HepG2 (cell line): ENCODE results near the gene PLK2. TPM values are rescaled to one million over a fixed set of nuclear protein-coding genes. Genes with fewer than 3 reads are reported as not detected.
A peak's percentile ranks its signal among the peaks of the same experiment; 100 is the strongest.

Experiments
- ADNP ChIP-seq: sonication (generic); formaldehyde crosslinking; IDR thresholded peaks from 2 replicates; pipeline ENCODE4 v1.4.0; 2020; ENCODE audit warnings: missing genetic modification reagents
- AKAP8 ChIP-seq: sonication (generic); formaldehyde crosslinking; IDR thresholded peaks from 2 replicates; pipeline ENCODE4 v1.5.1; 2020; ENCODE audit warnings: mild to moderate bottlenecking, missing genetic modification reagents
- ARID2 ChIP-seq: sonication (generic); formaldehyde crosslinking; IDR thresholded peaks from 2 replicates; pipeline ENCODE4 v1.8.1; 2022; ENCODE audit warnings: mild to moderate bottlenecking, missing genetic modification reagents, borderline replicate concordance
- ATF1 ChIP-seq: IDR thresholded peaks from 2 replicates; pipeline ENCODE4 v1.6.1; 2016; ENCODE audit warnings: mild to moderate bottlenecking, control low read depth
- CREBL2 ChIP-seq: sonication (generic); formaldehyde crosslinking; IDR thresholded peaks from 2 replicates; pipeline ENCODE4 v1.8.1; 2023; ENCODE audit warnings: missing genetic modification reagents, mild to moderate bottlenecking, borderline replicate concordance
- ELF4 ChIP-seq: sonication (generic); formaldehyde crosslinking; IDR thresholded peaks from 2 replicates; pipeline ENCODE4 v1.5.0; 2020; ENCODE audit warnings: missing genetic modification reagents, mild to moderate bottlenecking, moderate library complexity, borderline replicate concordance
- GABPB1 ChIP-seq: IDR thresholded peaks from 2 replicates; pipeline ENCODE4 v1.6.1; 2016; ENCODE audit warnings: mild to moderate bottlenecking, missing genetic modification reagents, moderate library complexity, missing compliant biosample characterization
- HDAC2 ChIP-seq: sonication (generic); formaldehyde crosslinking; IDR thresholded peaks from 2 replicates; pipeline ENCODE4 v1.4.0; 2020; ENCODE audit warnings: missing genetic modification reagents
- IKZF5 ChIP-seq: IDR thresholded peaks from 2 replicates; pipeline ENCODE4 v1.6.1; 2018; ENCODE audit warnings: missing genetic modification reagents, mild to moderate bottlenecking, missing compliant biosample characterization
- MED1 ChIP-seq: sonication (generic); formaldehyde crosslinking; IDR thresholded peaks from 2 replicates; pipeline ENCODE4 v1.4.0; 2020; ENCODE audit warnings: missing genetic modification reagents
- MLX ChIP-seq: IDR thresholded peaks from 2 replicates; pipeline ENCODE4 v1.6.1; 2016
- NPAS2 ChIP-seq: sonication (generic); formaldehyde crosslinking; IDR thresholded peaks from 2 replicates; pipeline ENCODE4 v1.8.0; 2022; ENCODE audit warnings: mild to moderate bottlenecking, missing genetic modification reagents, borderline replicate concordance
- NR2F2 ChIP-seq: IDR thresholded peaks from 2 replicates; pipeline ENCODE4 v1.6.1; 2012; ENCODE audit warnings: low read depth, inconsistent platforms, borderline replicate concordance
- PHB2 ChIP-seq: fragments of 450-650 bp; IDR thresholded peaks from 2 replicates; pipeline ENCODE4 v1.6.1; 2018; ENCODE audit not compliant: partially characterized antibody
- SP2 ChIP-seq: sonication (generic); formaldehyde crosslinking; IDR thresholded peaks from 2 replicates; pipeline ENCODE4 v1.5.1; 2020; ENCODE audit warnings: mild to moderate bottlenecking, missing genetic modification reagents
- ZBTB37 ChIP-seq: sonication (generic); formaldehyde crosslinking; IDR thresholded peaks from 2 replicates; pipeline ENCODE4 v1.4.0; 2020; ENCODE audit warnings: mild to moderate bottlenecking, missing genetic modification reagents
- ZBTB8A ChIP-seq: sonication (generic); formaldehyde crosslinking; IDR thresholded peaks from 2 replicates; pipeline ENCODE4 v1.4.0; 2020; ENCODE audit warnings: mild to moderate bottlenecking, low read depth, missing genetic modification reagents, borderline replicate concordance
- ZFP36L1 ChIP-seq: sonication (generic); formaldehyde crosslinking; IDR thresholded peaks from 2 replicates; pipeline ENCODE4 v1.8.0; 2022; ENCODE audit warnings: mild to moderate bottlenecking, missing genetic modification reagents, moderate library complexity
- ZNF18 ChIP-seq: sonication (generic); formaldehyde crosslinking; IDR thresholded peaks from 2 replicates; pipeline ENCODE4 v1.8.0; 2022; ENCODE audit warnings: mild to moderate bottlenecking, missing genetic modification reagents; ENCODE audit not compliant: insufficient replicate concordance
- ZNF263 ChIP-seq: sonication (generic); formaldehyde crosslinking; IDR thresholded peaks from 2 replicates; pipeline ENCODE4 v1.4.0; 2020; ENCODE audit warnings: missing genetic modification reagents
- ZNF513 ChIP-seq: sonication (generic); formaldehyde crosslinking; conservative IDR thresholded peaks from 2 replicates; pipeline ENCODE4 v1.5.0; 2020; ENCODE audit warnings: missing genetic modification reagents
- ZNF597 ChIP-seq: sonication (generic); formaldehyde crosslinking; IDR thresholded peaks from 2 replicates; pipeline ENCODE4 v1.5.0; 2020; ENCODE audit warnings: missing genetic modification reagents
- ZNF780A ChIP-seq: sonication (generic); formaldehyde crosslinking; IDR thresholded peaks from 2 replicates; pipeline ENCODE4 v1.8.0; 2022; ENCODE audit warnings: mild to moderate bottlenecking, missing genetic modification reagents, moderate library complexity
- ZNF839 ChIP-seq: sonication (generic); formaldehyde crosslinking; IDR thresholded peaks from 2 replicates; pipeline ENCODE4 v1.4.0; 2020; ENCODE audit warnings: missing genetic modification reagents, mild to moderate bottlenecking, borderline replicate concordance
- polyA plus RNA-seq, 8 experiments: library from polyadenylated mRNA; depleted of rRNA in 3 of 8; stranded (reverse) in 7 of 8; unstranded in 1 of 8; fragments of >200 nt; fragmentation: Illumina TruSeq in 4 of 8; extraction: Trizol in 4 of 8; gene quantifications; 2 replicates each; pipeline versions ENCODE4 v1.2.1 to v1.2.3, GENCODE V29; 2011 to 2016; ENCODE audit warnings: low read depth in 4 of 8, missing spikeins in 1 of 8, mixed read lengths in 1 of 8; ENCODE audit not compliant: insufficient read depth in 1 of 8
- total RNA-seq, 5 experiments: library from RNA; depleted of rRNA; stranded (reverse); fragments of >200 nt; fragmentation: Illumina TruSeq; extraction: Trizol; gene quantifications; 2 replicates each; pipeline ENCODE4 v1.2.3, GENCODE V29; 2016; ENCODE audit warnings: low read depth in 1 of 5

Gene PLK2
- total and polyA plus RNA-seq, 2 of the 13 experiments (the other 11 are each of a cell fraction or from before 2014, with no cell fraction given), result 9.6 to 29.6 TPM

GRCh38 chr5:58460732-58461286 is 923 bp upstream of the PLK2 start (continued):
- TF ChIP-seq ARID2 (CRISPR knock-in tag) (no peak), ELF4 (CRISPR knock-in tag) (no peak), ZNF839 (CRISPR knock-in tag) (no peak), CREBL2 (CRISPR knock-in tag) (no peak), MLX (CRISPR knock-in tag) (no peak), ZNF263 (CRISPR knock-in tag) (no peak), PHB2 (no peak), HDAC2 (peak; percentile 21; the same call in 1 of the 2 replicates), ATF1 (no peak), ADNP (CRISPR knock-in tag) (no peak), ZNF597 (CRISPR knock-in tag) (no peak), ZNF780A (no peak), ZNF513 (CRISPR knock-in tag) (no peak), ZBTB37 (no peak), MED1 (peak; percentile 38), NPAS2 (no peak), ZNF18 (no peak), ZBTB8A (CRISPR knock-in tag) (no peak), AKAP8 (CRISPR knock-in tag) (no peak), SP2 (CRISPR knock-in tag) (no peak), ZFP36L1 (no peak), GABPB1 (CRISPR knock-in tag) (no peak; the same call in 1 of the 2 replicates), NR2F2 (no peak), IKZF5 (CRISPR knock-in tag) (no peak)
